Esophagus squamous epithelium (tissue), 4 donors: ENCODE measurements around the gene LAPTM5.

Experiments used
- POLR2A ChIP-seq, 4 donors: fragments of 450-650 bp; IDR thresholded peaks; one replicate each; pipeline ENCODE4 v1.6.1; 2017; ENCODE audit warnings: antibody characterized with exemption in 4 of 4, mild to moderate bottlenecking in 4 of 4, moderate library complexity in 3 of 4
- TF ChIP-seq, protein P1 (sequence below), 6 experiments: fragments of 450-650 bp in 4 of 6; fragments of 200-600 bp in 2 of 6; sonication (generic) in 2 of 6; IDR thresholded peaks; one replicate each; pipeline ENCODE4 v1.5.1; 2016 to 2019; ENCODE audit warnings: antibody characterized with exemption in 6 of 6, mild to moderate bottlenecking in 4 of 6, moderate library complexity in 4 of 6

GRCh38 chr1:30701258-30701633, 56.3 kb downstream of the LAPTM5 start:
- no peak for TF ChIP-seq POLR2A (IDR thresholded peaks at IDR 0.05)
- TF ChIP-seq, protein P1, sequence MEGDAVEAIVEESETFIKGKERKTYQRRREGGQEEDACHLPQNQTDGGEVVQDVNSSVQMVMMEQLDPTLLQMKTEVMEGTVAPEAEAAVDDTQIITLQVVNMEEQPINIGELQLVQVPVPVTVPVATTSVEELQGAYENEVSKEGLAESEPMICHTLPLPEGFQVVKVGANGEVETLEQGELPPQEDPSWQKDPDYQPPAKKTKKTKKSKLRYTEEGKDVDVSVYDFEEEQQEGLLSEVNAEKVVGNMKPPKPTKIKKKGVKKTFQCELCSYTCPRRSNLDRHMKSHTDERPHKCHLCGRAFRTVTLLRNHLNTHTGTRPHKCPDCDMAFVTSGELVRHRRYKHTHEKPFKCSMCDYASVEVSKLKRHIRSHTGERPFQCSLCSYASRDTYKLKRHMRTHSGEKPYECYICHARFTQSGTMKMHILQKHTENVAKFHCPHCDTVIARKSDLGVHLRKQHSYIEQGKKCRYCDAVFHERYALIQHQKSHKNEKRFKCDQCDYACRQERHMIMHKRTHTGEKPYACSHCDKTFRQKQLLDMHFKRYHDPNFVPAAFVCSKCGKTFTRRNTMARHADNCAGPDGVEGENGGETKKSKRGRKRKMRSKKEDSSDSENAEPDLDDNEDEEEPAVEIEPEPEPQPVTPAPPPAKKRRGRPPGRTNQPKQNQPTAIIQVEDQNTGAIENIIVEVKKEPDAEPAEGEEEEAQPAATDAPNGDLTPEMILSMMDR (IDR thresholded peaks at IDR 0.05): no peak
